Ureter (tissue), 1 donor: Measurements from ENCODE around the gene SHC3. TPM values are rescaled to one million over a fixed set of nuclear protein-coding genes. Genes with fewer than 3 reads are reported as not detected.

ENCODE experiments used
- DNase-seq: peaks from one replicate; pipeline ENCODE4 v3.0.0-alpha.2; 2020; ENCODE audit warnings: low spot score
- total RNA-seq: library from RNA; stranded (reverse); gene quantifications from one replicate; pipeline ENCODE4 v1.2.4, GENCODE V29; 2023
- donor health status: DM: yes; HTN: yes; CAD: no.

SHC3 gene
- total RNA-seq, 1 donor from 2014 or later: 4.7 TPM

- DNase-seq: no peak
Observed at GRCh38 chr9:88957526-88957925, 221.1 kb downstream of the SHC3 start.

Other genes starting within 250 kb of the SHC3 start
- 48.6 TPM for gene S1PR3, start 187.3 kb downstream of the SHC3 start, total RNA-seq
- 13.1 TPM for gene CKS2, start 132.4 kb upstream of the SHC3 start, total RNA-seq
- gene SECISBP2, start 139.7 kb upstream of the SHC3 start, total RNA-seq: 103 TPM